SW480 (cell line): Measurements from ENCODE around the gene POLRMT.

Experiments
- DNase-seq: peaks from one replicate; pipeline ENCODE4 v3.0.0-alpha.2; 2016; ENCODE audit warnings: low spot score

Gene POLRMT

GRCh38 chr19:577439-578392 is 55.6 kb downstream of the POLRMT start:
- no peak for DNase-seq

- DNase-seq, result no peak
These were observed 56.4 kb downstream of the POLRMT start for GRCh38 chr19:576768-577438.

- no peak for DNase-seq
These were observed 57.5 kb downstream of the POLRMT start for GRCh38 chr19:575527-576506.

GRCh38 chr19:574658-575526 is 58.4 kb downstream of the POLRMT start:
- DNase-seq, result no peak

GRCh38 chr19:573519-573825 is 59.9 kb downstream of the POLRMT start:
- DNase-seq, result no peak

GRCh38 chr19:572743-573518 is 60.4 kb downstream of the POLRMT start:
- DNase-seq, result no peak

GRCh38 chr19:572140-572742 is 61.1 kb downstream of the POLRMT start, which contains the start of gene BSG:
Gene BSG (plus strand): TSS chr19:572596. CDS start chr19:572635, 39 bp downstream.
- DNase-seq, result peak; percentile 91

- DNase-seq, result peak; percentile 53
These were observed 61.8 kb downstream of the POLRMT start for GRCh38 chr19:571566-571974.

- peak; percentile 77 for DNase-seq
These were observed 62.3 kb downstream of the POLRMT start for GRCh38 chr19:570937-571565.

- no peak for DNase-seq
These were observed 63.1 kb downstream of the POLRMT start for GRCh38 chr19:570251-570686.

GRCh38 chr19:567296-567900 is 65.9 kb downstream of the POLRMT start:
- no peak for DNase-seq
